Stimulated activated CD4-positive, alpha-beta T cell treated with anti-CD3 and anti-CD28 coated beads, Interleukin-1b, Interleukin-23, amount 100 ng/mL, for 4 hours (primary cell): Measurements from ENCODE around the gene NOTO.
"Not testable (repeated sequence)": the region's sequence is repeated elsewhere in the genome, so short reads cannot be mapped to it uniquely, and the experiment has no call there.

ENCODE experiments used
- DNase-seq, 2 donors: peaks; one replicate each; pipeline ENCODE4 v3.0.0-alpha.2; 2020; ENCODE audit warnings: low read depth in 2 of 2

NOTO gene

GRCh38 chr2:73202156-73203054 is at the start of gene NOTO:
Gene NOTO, plus strand, starts transcription at chr2:73202574. Its CDS starts 93 bp downstream, at chr2:73202667.
- DNase-seq, result no peak

- peak; percentile 18 to 27 for DNase-seq
Observed at GRCh38 chr2:73156539-73157124, 45.7 kb upstream of the NOTO start.

GRCh38 chr2:73162856-73163391 is 39.5 kb upstream of the NOTO start:
- DNase-seq, result no peak

GRCh38 chr2:73163483-73164367 is 38.6 kb upstream of the NOTO start:
- DNase-seq, result peak; percentile 61 to 62

GRCh38 chr2:73165978-73166377 is 36.4 kb upstream of the NOTO start:
- not testable (repeated sequence) for DNase-seq

- DNase-seq, result not testable (repeated sequence)
Observed at GRCh38 chr2:73166813-73167212, 35.6 kb upstream of the NOTO start.

- DNase-seq, result not testable (repeated sequence)
Observed at GRCh38 chr2:73168348-73168747, 34.0 kb upstream of the NOTO start.

GRCh38 chr2:73170341-73170740 is 32.0 kb upstream of the NOTO start:
- not testable (repeated sequence) for DNase-seq

GRCh38 chr2:73172963-73173362 is 29.4 kb upstream of the NOTO start:
- DNase-seq, result peak; percentile 27 to 35

GRCh38 chr2:73173781-73174180 is 28.6 kb upstream of the NOTO start:
- DNase-seq, result no peak

GRCh38 chr2:73174244-73174643 is 28.1 kb upstream of the NOTO start:
- no peak for DNase-seq

- DNase-seq, result no peak
Observed at GRCh38 chr2:73174941-73175662, 27.3 kb upstream of the NOTO start.

- peak; percentile 53 to 63 for DNase-seq
Observed at GRCh38 chr2:73175663-73176204, 26.6 kb upstream of the NOTO start.

- peak in 1 of 2 donors; percentile 6 for DNase-seq
Observed at GRCh38 chr2:73176205-73176880, 26.0 kb upstream of the NOTO start.

- peak; percentile 90 to 91 for DNase-seq
Observed at GRCh38 chr2:73176881-73177644, 25.3 kb upstream of the NOTO start.

GRCh38 chr2:73177645-73178255 is 24.6 kb upstream of the NOTO start:
- DNase-seq, result no peak

- no peak for DNase-seq
Observed at GRCh38 chr2:73185965-73186364, 16.4 kb upstream of the NOTO start.

GRCh38 chr2:73187549-73187948 is 14.8 kb upstream of the NOTO start:
- no peak for DNase-seq

- no peak for DNase-seq
Observed at GRCh38 chr2:73197579-73197978, 4.8 kb upstream of the NOTO start.
